Common myeloid progenitor, CD34-positive (primary cell): Measurements from ENCODE around the gene MROH7.
A peak's percentile ranks its signal among the peaks of the same experiment; 100 is the strongest.

Experiments used
- CTCF ChIA-PET: fragments of 350-600 bp; sonication (Branson Sonifier 250); formaldehyde crosslinking; loops from one replicate; lab custom pipeline; 2021; ENCODE audit warnings: antibody characterized with exemption; lab: Charles Lee
- POLR2A ChIA-PET: fragments of 350-600 bp; sonication (Branson Sonifier 250); formaldehyde crosslinking; loops from one replicate; lab custom pipeline; 2021; ENCODE audit warnings: antibody characterized with exemption; lab: Charles Lee
- DNase-seq, 3 donors: peaks; one replicate each; pipeline versions ENCODE4 v3.0.0 to v3.0.0-alpha.2; 2013
- H3K27ac ChIP-seq, 2 experiments: 1 replicate in 1 of 2; 2 replicates in 1 of 2; pipeline ENCODE4 v1.7.0; 2013; ENCODE audit warnings: inconsistent platforms in 2 of 2, low read length in 2 of 2, mild to moderate bottlenecking in 2 of 2, low read depth in 1 of 2, moderate library complexity in 1 of 2; ENCODE audit not compliant: severe bottlenecking in 2 of 2, insufficient read depth in 1 of 2, poor library complexity in 1 of 2
- H3K27me3 ChIP-seq, 5 experiments: replicated peaks in 2 of 5; 1 replicate in 3 of 5; 2 replicates in 2 of 5; pipeline versions ENCODE4 v1.6.1 to v1.7.0; 2013; ENCODE audit warnings: low read length in 4 of 5, mild to moderate bottlenecking in 2 of 5, moderate library complexity in 2 of 5, inconsistent platforms in 1 of 5; ENCODE audit not compliant: insufficient read depth in 5 of 5, control insufficient read depth in 4 of 5
- H3K36me3 ChIP-seq, 4 experiments: 1 replicate in 2 of 4; 2 replicates in 2 of 4; pipeline versions ENCODE4 v1.6.1 to v1.7.0; 2013; ENCODE audit warnings: low read length in 3 of 4, control low read depth in 1 of 4, mild to moderate bottlenecking in 1 of 4; ENCODE audit not compliant: control insufficient read depth in 4 of 4, insufficient read depth in 4 of 4
- H3K4me1 ChIP-seq, 4 experiments: 1 replicate in 3 of 4; 2 replicates in 1 of 4; pipeline versions ENCODE4 v1.6.1 to v1.7.1; 2013; ENCODE audit warnings: low read length in 3 of 4, mild to moderate bottlenecking in 3 of 4, control low read depth in 1 of 4, inconsistent platforms in 1 of 4, moderate library complexity in 1 of 4; ENCODE audit not compliant: control insufficient read depth in 4 of 4, insufficient read depth in 4 of 4; ENCODE audit errors: control extremely low read depth in 1 of 4
- H3K4me3 ChIP-seq, 7 experiments: 1 replicate in 4 of 7; 2 replicates in 3 of 7; pipeline versions ENCODE4 v1.5.1 to v1.7.0; 2013; ENCODE audit warnings: mild to moderate bottlenecking in 7 of 7, low read length in 6 of 7, moderate library complexity in 6 of 7, inconsistent platforms in 2 of 7, low read depth in 2 of 7, control low read depth in 1 of 7; ENCODE audit not compliant: insufficient read depth in 4 of 7, control insufficient read depth in 1 of 7; ENCODE audit errors: extremely low read depth in 1 of 7
- H3K9me3 ChIP-seq, 5 experiments: 1 replicate in 4 of 5; 2 replicates in 1 of 5; pipeline versions ENCODE4 v1.6.1 to v1.7.1; 2013; ENCODE audit warnings: low read length in 4 of 5, mild to moderate bottlenecking in 2 of 5, inconsistent platforms in 1 of 5, low read depth in 1 of 5, moderate library complexity in 1 of 5; ENCODE audit not compliant: control insufficient read depth in 4 of 5, insufficient read depth in 2 of 5; ENCODE audit errors: control extremely low read depth in 1 of 5
- WGBS: methylation state at CpG from one replicate; pipeline ENCODE4 v1.1.5; 2013; ENCODE audit not compliant: insufficient coverage; 5-methylcytosine and 5-hydroxymethylcytosine counted together

Gene MROH7

GRCh38 chr1:54751426-54751825 is 109.8 kb downstream of the MROH7 start:
- CTCF ChIA-PET: interaction anchor here (2.1 kb wide), 1 partner anchor 10 kb away, joined by 5 read pairs; no protein-coding TSS in a partner anchor

GRCh38 chr1:54754045-54754444 is 112.5 kb downstream of the MROH7 start:
- Histone ChIP-seq H3K4me1 (no peaks in the 10 kb centered on the region), H3K27me3 (no peaks in the 10 kb centered on the region), H3K27ac (no peak overlapping the region), H3K36me3 (peaks cover 4 to 29% (median 19%) of the 10 kb centered on the region in 4 experiments), H3K4me3 (no peak overlapping the region), H3K9me3 (no peaks in the 10 kb centered on the region)
- CTCF ChIA-PET: no interaction called here
- POLR2A ChIA-PET: no interaction called here
- WGBS: 92% methylated on average over 20 of the region's 22 CpGs
- DNase-seq: peak in 1 of 3 donors; percentile 2

More at GRCh38 chr1:54751426-54751825, 109.8 kb downstream of the MROH7 start:
- no peaks in the 10 kb centered on the region for H3K27me3 ChIP-seq
- peaks cover 0 to 5% (median under 1%) of the 10 kb centered on the region in 4 experiments for H3K36me3 ChIP-seq
- no peaks in the 10 kb centered on the region for H3K9me3 ChIP-seq
- POLR2A ChIA-PET: no interaction called here
- H3K4me1 ChIP-seq: no peaks in the 10 kb centered on the region
- 100% methylated on average over 3 of the region's 4 CpGs for WGBS
- no peak for DNase-seq
- no peak overlapping the region for H3K4me3 ChIP-seq
- H3K27ac ChIP-seq: no peak overlapping the region

- no peaks in the 10 kb centered on the region for H3K27me3 ChIP-seq
- POLR2A ChIA-PET: interaction anchor here (1.2 kb wide), 1 partner anchor 10 kb away, joined by 3 read pairs; the partner anchor contains the start of gene PARS2
- H3K4me1 ChIP-seq: no peaks in the 10 kb centered on the region
- CTCF ChIA-PET: no interaction called here
- no peaks in the 10 kb centered on the region for H3K9me3 ChIP-seq
- H3K36me3 ChIP-seq: peaks cover 4 to 29% (median 19%) of the 10 kb centered on the region in 4 experiments
- H3K4me3 ChIP-seq: no peak overlapping the region
- DNase-seq: no peak
- no peak overlapping the region for H3K27ac ChIP-seq
- 98% methylated on average over 17 of the region's 25 CpGs for WGBS
These were observed 113.1 kb downstream of the MROH7 start for GRCh38 chr1:54754486-54755285.

GRCh38 chr1:54757833-54758232 is 116.2 kb downstream of the MROH7 start:
- CTCF ChIA-PET: no interaction called here
- POLR2A ChIA-PET: no interaction called here

GRCh38 chr1:54758678-54759348 is 117.2 kb downstream of the MROH7 start:
- 96% methylated on average over 14 of the region's 20 CpGs for WGBS

More at GRCh38 chr1:54757833-54758232, 116.2 kb downstream of the MROH7 start:
- no peaks in the 10 kb centered on the region for H3K27me3 ChIP-seq
- H3K27ac ChIP-seq: no peak overlapping the region
- H3K4me3 ChIP-seq: no peak overlapping the region
- DNase-seq: no peak
- peaks cover 4 to 29% (median 19%) of the 10 kb centered on the region in 4 experiments for H3K36me3 ChIP-seq
- H3K9me3 ChIP-seq: no peaks in the 10 kb centered on the region
- no peaks in the 10 kb centered on the region for H3K4me1 ChIP-seq
- 97% methylated on average over 5 of the region's 9 CpGs for WGBS

More at GRCh38 chr1:54758678-54759348, 117.2 kb downstream of the MROH7 start:
- H3K36me3 ChIP-seq: peaks cover 4 to 29% (median 19%) of the 10 kb centered on the region in 4 experiments
- ChIA-PET CTCF (no interaction called here), POLR2A (no interaction called here)
- H3K27me3 ChIP-seq: no peaks in the 10 kb centered on the region
- H3K9me3 ChIP-seq: no peaks in the 10 kb centered on the region
- peaks cover 5 to 9% (median 8%) of the 10 kb centered on the region in 4 experiments for H3K4me1 ChIP-seq
- DNase-seq: no peak
- H3K4me3 ChIP-seq: no peak overlapping the region
- no peak overlapping the region for H3K27ac ChIP-seq
